IMR-90 (cell line): ENCODE measurements around the gene NOBOX. TPM values are rescaled to one million over a fixed set of nuclear protein-coding genes. Genes with fewer than 3 reads are reported as not detected.

Experiments
- ATAC-seq: fragments of 200-7000 bp; cut with Tn5 transposase; 2 replicates; pipeline ENCODE4 v1.9.1; 2020; ENCODE audit warnings: low read depth, mild to moderate bottlenecking, moderate library complexity
- BruUV-seq: library from RNA; stranded (reverse); fragments of 400-500 nt; replicated peaks from 2 replicates; lab custom pipeline; 2021; lab: Mats Ljungman, UMichigan
- CTCF ChIA-PET: fragments of 300-600 bp; formaldehyde crosslinking; extraction: SDS; loops from one replicate; lab custom pipeline; 2021; ENCODE audit warnings: antibody characterized with exemption; lab: Yijun Ruan, JAX
- POLR2A ChIA-PET: fragments of 300-600 bp; sonication (Branson Sonifier 250); formaldehyde crosslinking; loops from one replicate; lab custom pipeline; 2022; ENCODE audit warnings: antibody characterized with exemption; ENCODE audit not compliant: unreplicated experiment; lab: Charles Lee
- DNase-seq: peaks from one replicate; pipeline ENCODE4 v3.0.0; 2013
- H2AFZ ChIP-seq: replicated peaks from 2 replicates; pipeline ENCODE3; 2013; ENCODE audit warnings: low read length, mild to moderate bottlenecking; ENCODE audit not compliant: poor library complexity
- H2AK5ac ChIP-seq: 2 replicates; pipeline ENCODE4 v1.6.1; 2013; ENCODE audit warnings: low read depth, low read length, inconsistent platforms
- H2AK9ac ChIP-seq: replicated peaks from 2 replicates; pipeline ENCODE3; 2013; ENCODE audit warnings: mild to moderate bottlenecking, low read depth, low read length, moderate library complexity; ENCODE audit not compliant: poor library complexity
- H2BK120ac ChIP-seq: 2 replicates; pipeline ENCODE4 v1.6.1; 2013; ENCODE audit warnings: low read depth, low read length, inconsistent platforms
- H2BK15ac ChIP-seq: 3 replicates; pipeline ENCODE4 v1.6.1; 2013; ENCODE audit warnings: low read depth, low read length, inconsistent platforms
- H2BK20ac ChIP-seq: 2 replicates; pipeline ENCODE4 v1.6.1; 2013; ENCODE audit warnings: low read depth, mild to moderate bottlenecking, inconsistent platforms, low read length, moderate library complexity
- H2BK5ac ChIP-seq: 2 replicates; pipeline ENCODE4 v1.6.1; 2013; ENCODE audit warnings: mild to moderate bottlenecking, low read depth, low read length, inconsistent platforms; ENCODE audit not compliant: poor library complexity, severe bottlenecking
- H3K14ac ChIP-seq: replicated peaks from 2 replicates; pipeline ENCODE4 v1.6.1; 2013; ENCODE audit warnings: low read depth, low read length, inconsistent platforms
- H3K18ac ChIP-seq: 2 replicates; pipeline ENCODE4 v1.6.1; 2013; ENCODE audit warnings: low read depth, low read length, control low read depth
- H3K23ac ChIP-seq: 2 replicates; pipeline ENCODE4 v1.6.1; 2013; ENCODE audit warnings: low read depth, low read length, inconsistent platforms
- H3K27ac ChIP-seq: 2 replicates; pipeline ENCODE4 v1.5.1; 2013; ENCODE audit warnings: mild to moderate bottlenecking, control low read depth, low read length; ENCODE audit not compliant: insufficient read depth
- H3K27me3 ChIP-seq: 2 replicates; pipeline ENCODE4 v1.6.1; 2013; ENCODE audit warnings: low read length; ENCODE audit not compliant: control insufficient read depth, insufficient read depth
- H3K36me3 ChIP-seq: 2 replicates; pipeline ENCODE4 v1.6.1; 2013; ENCODE audit warnings: low read length, mixed read lengths; ENCODE audit not compliant: control insufficient read depth, insufficient read depth
- H3K4ac ChIP-seq: 2 replicates; pipeline ENCODE4 v1.6.1; 2013; ENCODE audit warnings: low read depth, low read length, inconsistent platforms
- H3K4me1 ChIP-seq: 2 replicates; pipeline ENCODE4 v1.6.1; 2013; ENCODE audit warnings: low read length, mixed read lengths; ENCODE audit not compliant: control insufficient read depth, insufficient read depth
- H3K4me2 ChIP-seq: 2 replicates; pipeline ENCODE4 v1.6.1; 2013; ENCODE audit warnings: low read depth, mild to moderate bottlenecking, control low read depth, low read length, moderate library complexity
- H3K4me3 ChIP-seq: 2 replicates; pipeline ENCODE4 v1.5.1; 2013; ENCODE audit warnings: low read depth, mild to moderate bottlenecking, control low read depth, low read length, moderate library complexity; ENCODE audit not compliant: insufficient read depth
- H3K56ac ChIP-seq: 2 replicates; pipeline ENCODE4 v1.6.1; 2013; ENCODE audit warnings: low read length, inconsistent platforms; ENCODE audit not compliant: insufficient read depth; ENCODE audit errors: extremely low read depth
- H3K79me1 ChIP-seq, 2 experiments: 2 replicates each; pipeline ENCODE4 v1.6.1; 2013; ENCODE audit warnings: low read length in 2 of 2, inconsistent platforms in 1 of 2, low read depth in 1 of 2
- H3K9ac ChIP-seq: 2 replicates; pipeline ENCODE4 v1.6.1; 2013; ENCODE audit warnings: low read depth, low read length, control low read depth
- H3K9me1 ChIP-seq: 2 replicates; pipeline ENCODE4 v1.6.1; 2013; ENCODE audit warnings: low read length, inconsistent platforms; ENCODE audit not compliant: insufficient read depth
- H3K9me3 ChIP-seq: 2 replicates; pipeline ENCODE4 v1.6.1; 2013; ENCODE audit warnings: low read length; ENCODE audit not compliant: control insufficient read depth, insufficient read depth
- H4K20me1 ChIP-seq: 2 replicates; pipeline ENCODE4 v1.6.1; 2013; ENCODE audit warnings: low read length, inconsistent platforms; ENCODE audit not compliant: insufficient read depth
- H4K5ac ChIP-seq: 2 replicates; pipeline ENCODE4 v1.6.1; 2013; ENCODE audit warnings: mild to moderate bottlenecking, low read depth, low read length, control low read depth
- H4K8ac ChIP-seq, 2 experiments: 2 replicates each; pipeline ENCODE4 v1.6.1; 2013; ENCODE audit warnings: low read depth in 2 of 2, low read length in 2 of 2, control low read depth in 1 of 2, inconsistent platforms in 1 of 2
- H4K91ac ChIP-seq: 2 replicates; pipeline ENCODE4 v1.6.1; 2013; ENCODE audit warnings: low read depth, low read length, inconsistent platforms; ENCODE audit not compliant: insufficient read depth
- BHLHE40 ChIP-seq: fragments of 150-350 bp; IDR thresholded peaks from 2 replicates; pipeline ENCODE4 v1.6.1; 2016; ENCODE audit warnings: mild to moderate bottlenecking, low read depth, low read length
- MAZ ChIP-seq: IDR thresholded peaks from 2 replicates; pipeline ENCODE4 v1.6.1; 2012; ENCODE audit warnings: low read depth, mild to moderate bottlenecking, low read length, improper control_type of control experiment, moderate library complexity, borderline replicate concordance
- MXI1 ChIP-seq: IDR thresholded peaks from 2 replicates; pipeline ENCODE4 v1.6.1; 2012; ENCODE audit warnings: low read depth, mild to moderate bottlenecking, low read length, moderate library complexity, borderline replicate concordance
- POLR2A ChIP-seq: IDR thresholded peaks from 2 replicates; pipeline ENCODE4 v1.6.1; 2012; ENCODE audit warnings: mild to moderate bottlenecking, low read depth, low read length
- RCOR1 ChIP-seq: IDR thresholded peaks from 2 replicates; pipeline ENCODE4 v1.6.1; 2012; ENCODE audit warnings: mild to moderate bottlenecking, low read length, improper control_type of control experiment; ENCODE audit not compliant: insufficient replicate concordance
- SMC3 ChIP-seq: fragments of 150-350 bp; IDR thresholded peaks from 2 replicates; pipeline ENCODE4 v1.6.1; 2016; ENCODE audit warnings: low read depth, mild to moderate bottlenecking, antibody characterized with exemption, low read length, moderate library complexity
- WGBS, 2 experiments: methylation state at CpG; one replicate each; pipeline versions ENCODE4 v1.1.5 to v1.1.7; 2013; ENCODE audit warnings: missing lambda C conversion rate in 2 of 2; ENCODE audit not compliant: insufficient read length in 1 of 2; ENCODE audit errors: extremely low coverage in 2 of 2; 5-methylcytosine and 5-hydroxymethylcytosine counted together
- dilution Hi-C: fragments of 300-500 bp; cut with HindIII; formaldehyde crosslinking; loops from one replicate; pipeline ENCODE4 v1.14.3; 2018; ENCODE audit warnings: low sequenced_read_pairs; ENCODE audit not compliant: unreplicated experiment
- in situ Hi-C: fragments of 300-500 bp; cut with MboI; formaldehyde crosslinking; loops from 3 replicates; pipeline ENCODE4 v1.14.3; 2019; ENCODE audit warnings: low sequenced_read_pairs, inconsistent platforms, mixed read lengths
- intact Hi-C: fragments of 100-400 bp; cut with micrococcal nuclease; formaldehyde crosslinking; loops from 2 replicates; pipeline ENCODE4 v1.10.0; 2022
- polyA plus RNA-seq, 3 experiments: library from polyadenylated mRNA; depleted of rRNA; stranded (reverse); fragments of >200 nt; gene quantifications; 2 replicates each; pipeline ENCODE4 v1.2.3, GENCODE V29; 2012; ENCODE audit warnings: low replicate concordance in 1 of 3
- total RNA-seq: library from RNA; depleted of rRNA; stranded (reverse); fragments of >200 nt; gene quantifications from 2 replicates; pipeline ENCODE4 v1.2.3, GENCODE V29; 2012
- TF ChIP-seq, protein P1 (sequence below): fragments of 150-350 bp; IDR thresholded peaks from 2 replicates; pipeline ENCODE4 v1.6.1; 2017; ENCODE audit warnings: mild to moderate bottlenecking, antibody characterized with exemption, low read length, low read depth
- TF ChIP-seq, protein P2 (sequence below): conservative IDR thresholded peaks from 2 replicates; pipeline ENCODE4 v1.5.1; 2012; ENCODE audit warnings: mild to moderate bottlenecking, low read depth, low read length, improper control_type of control experiment

The NOBOX gene
- total and polyA plus RNA-seq, 2 of the 4 experiments (the other 2 are of a cell fraction) = not detected

DNA sequence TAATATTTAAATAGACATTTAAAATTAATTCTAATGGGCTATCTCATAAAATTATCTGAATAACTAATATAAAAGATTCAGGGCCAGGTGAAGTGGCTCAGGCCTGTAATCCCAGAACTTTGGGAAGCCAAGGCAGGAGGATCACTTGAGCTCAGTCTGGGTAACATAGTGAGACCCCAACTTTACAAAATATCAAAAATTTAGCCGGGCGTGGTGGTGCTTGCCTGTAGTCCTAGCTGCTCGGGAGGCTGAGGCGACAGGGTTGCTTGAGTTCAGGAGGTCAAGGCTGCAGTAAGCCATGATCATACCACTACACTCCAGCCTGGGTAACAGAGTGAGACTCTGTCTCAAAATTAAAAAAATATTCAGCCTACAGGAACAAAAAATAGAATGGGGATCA is 12.5 kb downstream of the NOBOX start:
- Histone ChIP-seq H3K79me1 (no peaks in the 10 kb centered on the region), H2AFZ (no peak overlapping the region), H3K4me2 (no peak overlapping the region), H4K8ac (no peak overlapping the region), H3K9me1 (no peaks in the 10 kb centered on the region), H3K23ac (no peak overlapping the region), H2AK9ac (no peak overlapping the region), H2BK15ac (no peak overlapping the region), H3K36me3 (no peaks in the 10 kb centered on the region), H3K4ac (no peak overlapping the region), H3K9ac (no peak overlapping the region), H3K27ac (no peak overlapping the region), H3K4me1 (0 out of 2 replicates have a peak, but pooled peaks cover 1% of the 10 kb centered on the region), H3K4me3 (no peak overlapping the region), H4K91ac (no peak overlapping the region), H3K9me3 (no peaks in the 10 kb centered on the region), H2BK20ac (no peak overlapping the region), H4K5ac (no peak overlapping the region), H2BK120ac (no peak overlapping the region), H3K27me3 (no peaks in the 10 kb centered on the region), H3K56ac (no peak overlapping the region), H2AK5ac (no peak overlapping the region), H2BK5ac (no peak overlapping the region), H3K18ac (no peak overlapping the region), H3K14ac (no peak overlapping the region), H4K20me1 (no peaks in the 10 kb centered on the region)
- TF ChIP-seq BHLHE40 (no peak), RCOR1 (no peak), MAZ (no peak), SMC3 (no peak), POLR2A (no peak), MXI1 (no peak)
- TF ChIP-seq, protein P1, sequence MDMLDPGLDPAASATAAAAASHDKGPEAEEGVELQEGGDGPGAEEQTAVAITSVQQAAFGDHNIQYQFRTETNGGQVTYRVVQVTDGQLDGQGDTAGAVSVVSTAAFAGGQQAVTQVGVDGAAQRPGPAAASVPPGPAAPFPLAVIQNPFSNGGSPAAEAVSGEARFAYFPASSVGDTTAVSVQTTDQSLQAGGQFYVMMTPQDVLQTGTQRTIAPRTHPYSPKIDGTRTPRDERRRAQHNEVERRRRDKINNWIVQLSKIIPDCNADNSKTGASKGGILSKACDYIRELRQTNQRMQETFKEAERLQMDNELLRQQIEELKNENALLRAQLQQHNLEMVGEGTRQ = no peak
- TF ChIP-seq, protein P2, sequence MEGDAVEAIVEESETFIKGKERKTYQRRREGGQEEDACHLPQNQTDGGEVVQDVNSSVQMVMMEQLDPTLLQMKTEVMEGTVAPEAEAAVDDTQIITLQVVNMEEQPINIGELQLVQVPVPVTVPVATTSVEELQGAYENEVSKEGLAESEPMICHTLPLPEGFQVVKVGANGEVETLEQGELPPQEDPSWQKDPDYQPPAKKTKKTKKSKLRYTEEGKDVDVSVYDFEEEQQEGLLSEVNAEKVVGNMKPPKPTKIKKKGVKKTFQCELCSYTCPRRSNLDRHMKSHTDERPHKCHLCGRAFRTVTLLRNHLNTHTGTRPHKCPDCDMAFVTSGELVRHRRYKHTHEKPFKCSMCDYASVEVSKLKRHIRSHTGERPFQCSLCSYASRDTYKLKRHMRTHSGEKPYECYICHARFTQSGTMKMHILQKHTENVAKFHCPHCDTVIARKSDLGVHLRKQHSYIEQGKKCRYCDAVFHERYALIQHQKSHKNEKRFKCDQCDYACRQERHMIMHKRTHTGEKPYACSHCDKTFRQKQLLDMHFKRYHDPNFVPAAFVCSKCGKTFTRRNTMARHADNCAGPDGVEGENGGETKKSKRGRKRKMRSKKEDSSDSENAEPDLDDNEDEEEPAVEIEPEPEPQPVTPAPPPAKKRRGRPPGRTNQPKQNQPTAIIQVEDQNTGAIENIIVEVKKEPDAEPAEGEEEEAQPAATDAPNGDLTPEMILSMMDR = no peak
- dilution Hi-C loops = no loop called here
- intact Hi-C loops = no loop called here
- in situ Hi-C loops = loop anchor here (25.0 kb wide), 1 partner anchor 204 kb away; the partner anchor contains the start of genes ARHGEF35 and CTAGE4
- WGBS, 2 experiments = no CpG with 5 or more reads among the region's 4 CpGs
- BruUV-seq = no TSS peak
- POLR2A ChIA-PET = no interaction called here
- DNase-seq (no peak), ATAC-seq (no peak)
- CTCF ChIA-PET = no interaction called here
